Measurements from ENCODE around the gene FGGY.
"Not testable (repeated sequence)": the region's sequence is repeated elsewhere in the genome, so short reads cannot be mapped to it uniquely, and the experiment has no call there.

The FGGY gene

DNA sequence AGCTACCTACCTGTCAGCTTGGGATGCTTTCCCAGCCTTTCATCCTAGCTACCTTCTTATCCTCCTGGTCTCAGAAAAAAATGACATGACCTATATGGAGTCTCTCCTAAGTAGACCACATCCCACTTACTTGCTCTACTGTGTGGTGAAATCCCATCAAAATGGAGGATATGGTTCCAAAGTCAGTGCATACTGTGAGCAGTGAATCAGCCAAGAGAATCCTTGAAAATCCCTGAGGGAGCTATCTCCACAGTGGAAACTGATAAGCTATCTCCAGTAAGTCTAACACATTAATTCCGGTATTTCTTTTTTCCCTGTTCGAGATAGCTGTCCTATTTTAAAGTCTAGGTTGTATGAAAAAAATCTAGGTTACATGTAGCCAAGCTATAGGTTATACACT lies 189.7 kb downstream of the FGGY start:
- no peak overlapping the region for H3K4me3 ChIP-seq (ENCODE audit: low read length)
- DNase-seq (ENCODE audit: low read depth): no peak
- TF ChIP-seq CTCF (conservative IDR thresholded peaks at IDR 0.05; ENCODE audit: low read length): no peak

DNA sequence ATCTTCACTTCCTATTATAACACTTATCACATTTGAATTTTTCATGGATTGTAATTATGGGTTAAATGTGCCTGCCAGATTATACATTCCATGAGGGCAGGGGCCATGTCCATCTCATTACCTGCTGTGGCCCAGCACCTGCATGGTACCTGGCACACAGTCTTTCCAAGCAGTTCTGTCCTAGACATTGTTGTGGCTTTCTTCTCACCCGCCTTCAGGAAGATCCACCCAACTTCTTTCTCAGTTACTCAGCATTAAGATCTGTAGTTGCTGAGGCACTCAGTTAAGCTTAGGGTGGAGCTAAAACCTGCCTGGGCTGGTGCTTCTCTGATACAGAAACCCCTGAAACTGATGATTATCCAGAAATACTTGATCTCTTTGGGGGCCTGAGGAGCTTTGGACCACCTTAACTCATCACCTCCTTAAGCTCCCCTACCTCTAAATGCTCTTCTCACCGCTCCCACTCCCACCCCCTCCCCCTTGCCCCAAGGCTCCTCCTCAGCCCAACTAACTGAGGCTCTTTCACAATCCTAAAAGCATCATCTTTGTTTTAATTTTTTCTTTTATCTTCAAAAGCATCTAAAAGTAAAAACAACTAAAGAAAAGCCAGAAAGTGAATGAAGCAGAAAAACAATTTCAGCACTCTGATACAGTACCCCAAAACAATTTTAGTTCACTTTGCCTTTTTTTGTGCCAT lies 190.6 kb downstream of the FGGY start:
- peak; percentile 56 for DNase-seq (ENCODE audit: low read depth)

GRCh38 chr1:59492500-59492899 lies 195.6 kb downstream of the FGGY start:
- no peak for TF ChIP-seq CTCF (conservative IDR thresholded peaks at IDR 0.05; ENCODE audit: low read length)
- DNase-seq (ENCODE audit: low read depth): no peak
- H3K4me3 ChIP-seq (ENCODE audit: low read length): no peak overlapping the region

More for the DNA sequence above, 190.6 kb downstream of the FGGY start:
- no peak overlapping the region for H3K4me3 ChIP-seq (ENCODE audit: low read length)
- TF ChIP-seq CTCF (conservative IDR thresholded peaks at IDR 0.05; ENCODE audit: low read length): no peak

DNA sequence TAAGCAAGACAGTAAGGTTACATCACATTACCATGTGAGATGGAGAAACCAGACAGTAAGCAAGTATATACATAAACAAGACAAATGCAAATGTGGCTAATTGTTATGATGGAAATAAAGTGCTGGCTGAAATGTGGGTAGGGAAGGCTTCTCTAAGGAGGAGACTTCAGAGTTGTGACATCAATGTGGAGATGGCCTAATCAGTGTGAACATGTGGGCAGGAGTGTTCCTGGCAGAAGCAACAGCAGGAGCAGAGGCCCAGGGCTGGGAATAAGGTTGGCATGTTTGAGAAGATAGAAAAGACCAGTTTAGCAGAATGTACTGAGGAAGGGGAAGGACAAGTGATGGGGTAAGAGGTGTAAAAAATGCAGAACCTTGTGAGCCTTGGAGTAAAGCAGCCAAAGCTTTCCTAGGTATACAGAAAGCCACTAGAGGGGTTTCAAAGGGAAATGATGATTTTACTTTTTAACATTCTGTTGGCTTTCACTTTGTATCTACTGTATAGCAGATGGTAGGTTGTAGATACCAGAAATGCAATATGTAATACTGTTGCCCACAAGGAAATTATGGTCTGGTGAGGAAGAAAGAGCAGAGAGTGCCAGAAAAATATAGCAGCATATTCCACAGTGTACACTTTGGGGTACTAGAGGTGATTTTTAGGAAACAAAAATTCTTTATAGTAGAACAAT lies 197.4 kb downstream of the FGGY start:
- TF ChIP-seq CTCF (conservative IDR thresholded peaks at IDR 0.05; ENCODE audit: low read length): no peak
- peak; percentile 45 for DNase-seq (ENCODE audit: low read depth)

DNA sequence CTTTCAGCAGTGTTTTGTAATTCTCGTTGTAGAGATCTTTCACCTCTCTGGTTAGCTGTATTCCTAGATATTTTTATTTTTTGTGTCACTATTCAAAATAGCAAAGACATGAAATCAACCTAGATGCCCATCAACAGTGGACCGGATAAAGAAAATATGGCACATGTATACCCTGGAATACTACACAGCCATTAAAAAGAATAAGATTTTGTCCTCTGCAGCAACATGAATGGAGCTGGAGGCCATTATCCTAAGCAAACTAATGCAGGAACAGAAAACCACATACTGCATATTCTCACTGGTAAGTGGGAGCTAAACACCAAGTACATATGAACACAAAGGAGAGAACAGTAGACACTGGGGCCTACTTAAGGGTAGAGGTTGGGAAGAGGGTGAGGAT lies 199.3 kb downstream of the FGGY start:
- not testable (repeated sequence) for DNase-seq (ENCODE audit: low read depth); H3K4me3 ChIP-seq (ENCODE audit: low read length)

More for the DNA sequence above, 197.4 kb downstream of the FGGY start:
- no peak overlapping the region for H3K4me3 ChIP-seq (ENCODE audit: low read length)

DNA sequence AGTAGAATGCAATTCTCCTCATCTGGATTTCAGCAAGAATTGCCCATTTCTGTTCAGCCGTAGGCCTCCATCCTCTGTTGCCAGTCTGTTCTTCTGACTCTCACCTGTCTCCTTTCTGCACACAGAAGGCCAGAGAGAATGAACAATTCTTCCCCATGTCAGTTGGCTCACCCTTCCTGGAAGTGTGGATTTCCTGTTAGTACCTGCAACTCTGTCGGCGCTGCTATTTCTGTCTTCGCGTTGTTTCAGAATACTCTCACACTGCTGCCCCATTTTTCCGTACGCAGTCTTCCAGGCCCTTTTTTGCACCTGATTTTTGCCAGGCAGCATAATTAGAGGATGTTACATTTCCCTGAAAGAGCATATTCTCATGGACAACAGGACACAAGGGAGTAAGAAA lies 200.7 kb downstream of the FGGY start:
- H3K4me3 ChIP-seq (ENCODE audit: low read length): no peak overlapping the region
- no peak for TF ChIP-seq CTCF (conservative IDR thresholded peaks at IDR 0.05; ENCODE audit: low read length)
- DNase-seq (ENCODE audit: low read depth): no peak

DNA sequence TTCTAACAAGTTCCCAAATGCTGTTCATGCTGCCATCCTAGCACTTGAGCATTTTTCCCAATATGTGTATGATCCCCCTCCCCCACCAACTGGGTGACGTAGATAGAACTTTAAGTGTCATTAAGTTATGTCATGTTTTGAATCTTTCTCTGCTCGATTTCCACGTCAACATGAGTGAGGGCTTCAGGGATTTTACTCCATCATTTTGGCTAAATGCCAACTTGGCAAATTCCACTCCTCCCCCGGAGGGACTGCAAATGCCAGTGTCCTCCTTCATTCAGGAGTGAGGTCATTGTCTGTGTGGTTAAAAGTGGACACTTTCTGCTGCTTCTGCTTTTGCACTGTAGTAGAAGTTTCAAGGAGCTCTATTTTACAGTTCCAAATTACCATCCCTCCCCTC lies 201.7 kb downstream of the FGGY start:
- no peak overlapping the region for H3K4me3 ChIP-seq (ENCODE audit: low read length)
- TF ChIP-seq CTCF (conservative IDR thresholded peaks at IDR 0.05; ENCODE audit: low read length): no peak
- DNase-seq (ENCODE audit: low read depth): peak; percentile 52

Data from AG10803 (cell line).